Thyroid gland (tissue), 4 donors: ENCODE results near the gene C2orf69.

Experiments
- POLR2A ChIP-seq, 2 donors: fragments of 450-650 bp; IDR thresholded peaks; one replicate each; pipeline ENCODE4 v1.6.1; 2017; ENCODE audit warnings: antibody characterized with exemption in 2 of 2, mild to moderate bottlenecking in 2 of 2, moderate library complexity in 1 of 2
- TF ChIP-seq, protein P1 (sequence below), 6 experiments: fragments of 200-600 bp in 3 of 6; fragments of 450-650 bp in 3 of 6; sonication (generic) in 3 of 6; IDR thresholded peaks; one replicate each; pipeline ENCODE4 v1.5.1; 2016 to 2019; ENCODE audit warnings: antibody characterized with exemption in 6 of 6, mild to moderate bottlenecking in 2 of 6, inconsistent platforms in 1 of 6, moderate library complexity in 1 of 6

DNA sequence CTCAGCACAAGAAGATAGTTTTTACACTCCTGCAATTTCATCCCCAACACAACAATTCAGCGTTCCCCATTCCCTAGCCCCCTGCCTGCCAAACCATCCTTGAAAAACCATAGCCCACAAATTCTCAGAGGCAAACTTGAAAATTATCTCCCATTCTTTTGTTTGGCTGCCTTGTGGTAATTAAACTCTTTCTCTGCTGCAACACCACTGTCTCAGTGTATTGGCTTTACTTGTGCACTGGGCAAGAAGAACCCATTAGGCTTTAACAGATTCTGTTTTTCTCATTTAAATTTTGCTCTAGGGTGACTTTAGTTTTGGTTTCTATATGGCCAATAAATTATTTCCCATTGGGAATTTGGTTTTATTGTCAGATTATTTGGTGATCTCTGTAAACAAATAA is 36.9 kb upstream of the C2orf69 start:
- TF ChIP-seq, protein P1, sequence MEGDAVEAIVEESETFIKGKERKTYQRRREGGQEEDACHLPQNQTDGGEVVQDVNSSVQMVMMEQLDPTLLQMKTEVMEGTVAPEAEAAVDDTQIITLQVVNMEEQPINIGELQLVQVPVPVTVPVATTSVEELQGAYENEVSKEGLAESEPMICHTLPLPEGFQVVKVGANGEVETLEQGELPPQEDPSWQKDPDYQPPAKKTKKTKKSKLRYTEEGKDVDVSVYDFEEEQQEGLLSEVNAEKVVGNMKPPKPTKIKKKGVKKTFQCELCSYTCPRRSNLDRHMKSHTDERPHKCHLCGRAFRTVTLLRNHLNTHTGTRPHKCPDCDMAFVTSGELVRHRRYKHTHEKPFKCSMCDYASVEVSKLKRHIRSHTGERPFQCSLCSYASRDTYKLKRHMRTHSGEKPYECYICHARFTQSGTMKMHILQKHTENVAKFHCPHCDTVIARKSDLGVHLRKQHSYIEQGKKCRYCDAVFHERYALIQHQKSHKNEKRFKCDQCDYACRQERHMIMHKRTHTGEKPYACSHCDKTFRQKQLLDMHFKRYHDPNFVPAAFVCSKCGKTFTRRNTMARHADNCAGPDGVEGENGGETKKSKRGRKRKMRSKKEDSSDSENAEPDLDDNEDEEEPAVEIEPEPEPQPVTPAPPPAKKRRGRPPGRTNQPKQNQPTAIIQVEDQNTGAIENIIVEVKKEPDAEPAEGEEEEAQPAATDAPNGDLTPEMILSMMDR (IDR thresholded peaks at IDR 0.05) = no peak
- no peak for TF ChIP-seq POLR2A (IDR thresholded peaks at IDR 0.05)
